Panc1 (cell line): Measurements from ENCODE around the gene MAP3K12. TPM values are rescaled to one million over a fixed set of nuclear protein-coding genes. Genes with fewer than 3 reads are reported as not detected.

Experiments used
- ATAC-seq: fragments of 200-7000 bp; cut with Tn5 transposase; 2 replicates; pipeline ENCODE4 v1.9.1; 2020; ENCODE audit warnings: mild to moderate bottlenecking, moderate library complexity
- BruUV-seq: library from RNA; stranded (reverse); fragments of 400-500 nt; replicated peaks from 2 replicates; lab custom pipeline; 2021; lab: Mats Ljungman, UMichigan
- CTCF ChIA-PET: fragments of 300-600 bp; sonication (Branson Sonifier 250); formaldehyde crosslinking; loops from one replicate; lab custom pipeline; 2022; ENCODE audit warnings: antibody characterized with exemption; lab: Charles Lee
- POLR2A ChIA-PET: fragments of 300-600 bp; sonication (Branson Sonifier 250); formaldehyde crosslinking; loops from one replicate; lab custom pipeline; 2022; ENCODE audit warnings: antibody characterized with exemption; lab: Charles Lee
- DNase-seq: peaks from one replicate; pipeline ENCODE4 v3.0.0-alpha.2; 2010; ENCODE audit warnings: low read depth, low spot score
- H3K27ac ChIP-seq: 2 replicates; pipeline ENCODE4 v1.5.1; 2011; ENCODE audit warnings: mild to moderate bottlenecking, low read length, inconsistent platforms
- H3K27me3 ChIP-seq: fragments of 200-500 bp; sonication (Bioruptor generic); 2 replicates; pipeline ENCODE4 v1.6.0; 2014; ENCODE audit warnings: low read length, inconsistent platforms; ENCODE audit not compliant: control insufficient read depth, insufficient read depth
- H3K36me3 ChIP-seq: fragments of 200-500 bp; sonication (Bioruptor generic); 2 replicates; pipeline ENCODE4 v1.5.1; 2014; ENCODE audit warnings: inconsistent platforms, mild to moderate bottlenecking, low read length, moderate library complexity; ENCODE audit not compliant: control insufficient read depth, insufficient read depth
- H3K4me1 ChIP-seq: 2 replicates; pipeline ENCODE4 v1.5.1; 2011; ENCODE audit warnings: inconsistent platforms, mild to moderate bottlenecking, low read length, moderate library complexity; ENCODE audit not compliant: control insufficient read depth, insufficient read depth
- H3K4me3 ChIP-seq, 2 experiments: 2 replicates each; pipeline ENCODE4 v1.5.1; 2011 to 2012; ENCODE audit warnings: low read depth in 2 of 2, low read length in 2 of 2, mild to moderate bottlenecking in 2 of 2, inconsistent platforms in 1 of 2, moderate library complexity in 1 of 2
- H3K9me3 ChIP-seq: fragments of 200-500 bp; sonication (Bioruptor generic); 2 replicates; pipeline ENCODE4 v1.5.1; 2014; ENCODE audit warnings: low read depth, mild to moderate bottlenecking, inconsistent platforms, low read length, moderate library complexity; ENCODE audit not compliant: control insufficient read depth, insufficient read depth
- CTCF ChIP-seq: fragments of 450-650 bp; IDR thresholded peaks from 2 replicates; pipeline ENCODE4 v1.5.1; 2017; ENCODE audit warnings: mild to moderate bottlenecking
- POLR2AphosphoS5 ChIP-seq: IDR thresholded peaks from 2 replicates; pipeline ENCODE4 v1.6.1; 2012; ENCODE audit warnings: mild to moderate bottlenecking, low read depth, low read length, moderate library complexity
- REST ChIP-seq, 2 experiments: IDR thresholded peaks; 2 replicates each; pipeline ENCODE4 v1.6.1; 2011 to 2012; ENCODE audit warnings: low read depth in 2 of 2, control low read depth in 1 of 2, low read length in 1 of 2, mild to moderate bottlenecking in 1 of 2, moderate library complexity in 1 of 2; ENCODE audit not compliant: insufficient read depth in 1 of 2
- SIN3A ChIP-seq: IDR thresholded peaks from 2 replicates; pipeline ENCODE4 v1.6.1; 2012; ENCODE audit warnings: low read depth, mild to moderate bottlenecking, low read length, moderate library complexity, borderline replicate concordance; ENCODE audit not compliant: insufficient read depth
- TCF7L2 ChIP-seq: IDR thresholded peaks from 2 replicates; pipeline ENCODE4 v1.6.1; 2011; ENCODE audit warnings: mild to moderate bottlenecking, low read depth, low read length, inconsistent platforms
- in situ Hi-C: cut with HindIII; loops from 2 replicates; pipeline ENCODE4 v1.10.0; 2016; ENCODE audit warnings: low sequenced_read_pairs, low pct_unique_long_range_greater_than_20kb
- intact Hi-C: fragments of 100-400 bp; cut with micrococcal nuclease; formaldehyde crosslinking; loops from one replicate; pipeline ENCODE4 v1.10.0; 2022; ENCODE audit not compliant: unreplicated experiment
- total RNA-seq: library from RNA; stranded (reverse); gene quantifications from one replicate; pipeline ENCODE4 v1.2.1, GENCODE V29; 2021; ENCODE audit not compliant: unreplicated experiment

MAP3K12 gene
- total RNA-seq, 1 experiment from 2014 or later, result 32.2 TPM

DNA sequence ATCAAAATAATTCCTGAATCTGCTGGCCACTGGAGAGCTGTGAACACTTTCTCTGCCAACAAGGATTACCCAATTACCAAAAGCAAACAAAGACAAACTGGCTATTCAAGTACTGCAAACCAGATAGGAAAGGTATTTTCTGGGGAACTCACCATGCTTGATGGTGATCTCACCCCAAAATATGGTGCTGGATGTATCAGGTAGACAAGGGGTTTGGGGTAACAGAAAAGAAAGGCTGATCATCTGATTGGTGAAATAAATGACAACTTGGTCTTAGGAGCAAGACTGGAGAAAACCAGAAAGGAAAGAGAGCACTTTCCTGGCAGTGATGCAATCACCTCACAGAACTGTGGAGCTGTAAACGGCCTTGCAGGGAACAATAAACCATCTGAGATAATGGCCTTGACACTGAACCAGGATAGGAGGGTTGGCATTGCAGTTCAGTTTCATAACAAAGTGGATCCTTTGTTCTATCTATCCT is 39.0 kb upstream of the MAP3K12 start:
- CTCF ChIA-PET, result no interaction called here
- Histone ChIP-seq H3K36me3 (peaks cover 20% of the 10 kb centered on the region; the same call in 1 of the 2 replicates), H3K4me1 (no peaks in the 10 kb centered on the region), H3K9me3 (no peaks in the 10 kb centered on the region), H3K27me3 (no peaks in the 10 kb centered on the region), H3K27ac (no peak overlapping the region; the same call in 1 of the 2 replicates), H3K4me3 (no peak overlapping the region)
- DNase-seq (no peak), ATAC-seq (no peak)
- intact Hi-C loops, result no loop called here
- in situ Hi-C loops, result no loop called here
- no TSS peak for BruUV-seq
- POLR2A ChIA-PET, result no interaction called here
- no peak for TF ChIP-seq POLR2AphosphoS5
- TF ChIP-seq CTCF, result no peak
- no peak for TF ChIP-seq REST (IDR thresholded peaks at IDR 0.05; ENCODE audit: insufficient read depth in 1 of 2, low read depth in 2 of 2, low read length in 1 of 2)
- TF ChIP-seq TCF7L2, result no peak
- no peak for TF ChIP-seq SIN3A

DNA sequence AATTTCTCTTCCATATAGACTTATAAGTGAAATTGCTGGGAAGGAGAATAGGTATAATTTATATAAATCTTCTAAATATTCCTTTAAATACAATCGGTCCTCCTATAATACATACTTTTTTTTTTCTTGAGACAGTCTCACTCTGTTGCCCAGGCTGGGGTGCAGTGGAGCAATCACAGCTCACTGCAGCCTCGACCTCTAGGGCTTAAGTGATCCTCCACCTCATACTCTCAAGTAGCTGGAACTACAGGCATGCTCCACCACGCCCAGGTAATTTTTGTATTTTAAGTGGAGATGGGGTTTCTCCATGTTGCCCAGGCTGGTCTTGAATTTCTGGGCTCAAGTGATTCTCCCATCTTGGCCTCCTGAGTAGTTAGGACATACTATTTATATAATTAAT is 37.7 kb upstream of the MAP3K12 start:
- in situ Hi-C loops, result no loop called here
- no TSS peak for BruUV-seq
- TF ChIP-seq TCF7L2, result no peak
- no peak for TF ChIP-seq SIN3A
- no peak for TF ChIP-seq CTCF
- no peak for TF ChIP-seq POLR2AphosphoS5
- no peak for TF ChIP-seq REST (IDR thresholded peaks at IDR 0.05; ENCODE audit: insufficient read depth in 1 of 2, low read depth in 2 of 2, low read length in 1 of 2)
- no peak overlapping the region for H3K4me3 ChIP-seq
- H3K9me3 ChIP-seq, result no peaks in the 10 kb centered on the region
- H3K36me3 ChIP-seq, result peaks cover 24% of the 10 kb centered on the region
- H3K4me1 ChIP-seq, result no peaks in the 10 kb centered on the region
- CTCF ChIA-PET, result no interaction called here
- no peaks in the 10 kb centered on the region for H3K27me3 ChIP-seq
- intact Hi-C loops, result no loop called here
- H3K27ac ChIP-seq, result no peak overlapping the region
- POLR2A ChIA-PET, result no interaction called here
- ATAC-seq, result no peak
- DNase-seq, result no peak
